ENCODE measurements around the gene POFUT2. TPM values are rescaled to one million over a fixed set of nuclear protein-coding genes. Genes with fewer than 3 reads are reported as not detected.

The POFUT2 gene
- total RNA-seq, 2 donors from 2014 or later = 48.5 to 66.4 TPM

GRCh38 chr21:45250914-45251634, 36.6 kb downstream of the POFUT2 start:
- Mint-ChIP-seq H3K36me3 (ENCODE audit: low read depth) (peaks cover 2% of the 10 kb centered on the region), H3K4me3 (no peak overlapping the region)
- DNase-seq = no peak

DNA sequence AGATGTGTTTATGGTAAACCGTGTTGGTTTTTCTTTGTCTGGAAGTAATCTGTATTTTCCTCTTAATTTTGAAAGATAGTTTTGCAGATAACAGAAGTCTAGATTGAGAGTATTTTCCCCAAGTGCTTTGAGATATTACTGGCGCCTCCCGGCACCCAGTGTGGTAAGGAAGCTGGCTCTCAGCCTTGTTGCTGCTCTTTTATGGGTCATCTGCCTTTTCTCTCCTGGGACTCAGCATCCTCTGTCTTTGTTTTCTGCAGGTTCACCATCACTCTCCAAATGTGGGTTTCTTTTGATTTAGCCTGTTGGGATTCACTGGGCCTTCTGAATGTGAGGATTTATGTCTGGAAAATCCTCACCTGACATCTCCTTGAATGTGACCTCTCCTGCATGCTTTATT, 37.4 kb downstream of the POFUT2 start:
- H3K27me3 Mint-ChIP-seq = no peaks in the 10 kb centered on the region
- ATAC-seq (no peak), DNase-seq (no peak)
- H3K9me3 ChIP-seq (ENCODE audit: control insufficient read depth, low read length, poor library complexity, severe bottlenecking) = no peaks in the 10 kb centered on the region
- peaks cover 14% of the 10 kb centered on the region for H3K4me1 Mint-ChIP-seq
- peaks cover 2% of the 10 kb centered on the region for H3K36me3 Mint-ChIP-seq (ENCODE audit: low read depth)
- H3K27ac Mint-ChIP-seq = no peak overlapping the region
- peak overlapping the region; percentile 16 for H3K4me3 Mint-ChIP-seq

More at GRCh38 chr21:45250914-45251634, 36.6 kb downstream of the POFUT2 start:
- Mint-ChIP-seq H3K27me3 (no peaks in the 10 kb centered on the region), H3K4me1 (peaks cover 16% of the 10 kb centered on the region), H3K27ac (no peak overlapping the region)
- H3K9me3 ChIP-seq (ENCODE audit: control insufficient read depth, low read length, poor library complexity, severe bottlenecking) = no peaks in the 10 kb centered on the region
- ATAC-seq = no peak

- peaks cover 8% of the 10 kb centered on the region for H3K4me1 Mint-ChIP-seq
- H3K27me3 Mint-ChIP-seq = no peaks in the 10 kb centered on the region
- no peaks in the 10 kb centered on the region for H3K36me3 Mint-ChIP-seq (ENCODE audit: low read depth)
- DNase-seq (no peak), ATAC-seq (no peak)
- H3K27ac Mint-ChIP-seq = no peak overlapping the region
- H3K9me3 ChIP-seq (ENCODE audit: control insufficient read depth, low read length, poor library complexity, severe bottlenecking) = no peaks in the 10 kb centered on the region
- no peak overlapping the region for H3K4me3 Mint-ChIP-seq
These were observed 38.1 kb downstream of the POFUT2 start for GRCh38 chr21:45249626-45250025.

GRCh38 chr21:45248893-45249381, 38.8 kb downstream of the POFUT2 start:
- DNase-seq (no peak), ATAC-seq (no peak)
- H3K9me3 ChIP-seq (ENCODE audit: control insufficient read depth, low read length, poor library complexity, severe bottlenecking) = peaks cover under 1% of the 10 kb centered on the region
- peaks cover 4% of the 10 kb centered on the region for H3K4me1 Mint-ChIP-seq
- no peak overlapping the region for H3K27ac Mint-ChIP-seq
- no peaks in the 10 kb centered on the region for H3K36me3 Mint-ChIP-seq (ENCODE audit: low read depth)
- H3K27me3 Mint-ChIP-seq = no peaks in the 10 kb centered on the region
- H3K4me3 Mint-ChIP-seq = no peak overlapping the region

GRCh38 chr21:45248301-45248892, 39.3 kb downstream of the POFUT2 start:
- H3K9me3 ChIP-seq (ENCODE audit: control insufficient read depth, low read length, poor library complexity, severe bottlenecking) = peaks cover 5% of the 10 kb centered on the region
- no peak for ATAC-seq
- Mint-ChIP-seq H3K4me3 (no peak overlapping the region), H3K27me3 (no peaks in the 10 kb centered on the region), H3K27ac (no peak overlapping the region), H3K36me3 (ENCODE audit: low read depth) (no peaks in the 10 kb centered on the region), H3K4me1 (peaks cover 4% of the 10 kb centered on the region)
- no peak for DNase-seq

GRCh38 chr21:45246386-45247320, 41.0 kb downstream of the POFUT2 start:
- Mint-ChIP-seq H3K27ac (no peak overlapping the region), H3K27me3 (no peaks in the 10 kb centered on the region), H3K4me1 (peaks cover 4% of the 10 kb centered on the region), H3K36me3 (ENCODE audit: low read depth) (no peaks in the 10 kb centered on the region), H3K4me3 (no peak overlapping the region)
- ATAC-seq (no peak), DNase-seq (no peak)
- H3K9me3 ChIP-seq (ENCODE audit: control insufficient read depth, low read length, poor library complexity, severe bottlenecking) = peaks cover 5% of the 10 kb centered on the region

- Mint-ChIP-seq H3K27me3 (no peaks in the 10 kb centered on the region), H3K4me3 (no peak overlapping the region), H3K36me3 (ENCODE audit: low read depth) (no peaks in the 10 kb centered on the region), H3K27ac (no peak overlapping the region), H3K4me1 (peaks cover 2% of the 10 kb centered on the region)
- no peak for DNase-seq
- peaks cover 5% of the 10 kb centered on the region for H3K9me3 ChIP-seq (ENCODE audit: control insufficient read depth, low read length, poor library complexity, severe bottlenecking)
- no peak for ATAC-seq
These were observed 42.8 kb downstream of the POFUT2 start for GRCh38 chr21:45244799-45245340.

DNA sequence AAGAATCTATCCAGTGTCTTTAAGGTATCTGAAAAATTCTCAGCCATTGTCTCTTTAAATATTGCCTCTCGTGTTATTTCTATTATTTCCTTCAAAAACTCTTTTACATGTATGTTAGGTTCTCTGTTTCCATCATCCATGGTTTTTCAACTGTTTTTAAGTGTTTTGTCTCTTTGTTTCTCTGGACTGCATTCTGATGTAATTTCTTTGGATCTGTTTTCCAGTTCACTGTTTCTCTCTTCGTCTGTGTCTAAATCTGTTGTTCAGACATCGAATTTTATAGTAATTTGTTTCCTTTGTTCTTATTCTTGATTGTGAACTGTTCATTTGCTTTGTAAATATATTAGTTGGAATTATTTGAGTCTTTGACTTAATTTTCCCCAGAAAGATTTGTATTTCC, 44.1 kb downstream of the POFUT2 start:
- ATAC-seq (no peak), DNase-seq (no peak)
- peaks cover 5% of the 10 kb centered on the region for H3K9me3 ChIP-seq (ENCODE audit: control insufficient read depth, low read length, poor library complexity, severe bottlenecking)
- Mint-ChIP-seq H3K4me3 (no peak overlapping the region), H3K27me3 (no peaks in the 10 kb centered on the region), H3K36me3 (ENCODE audit: low read depth) (no peaks in the 10 kb centered on the region), H3K27ac (no peak overlapping the region), H3K4me1 (no peaks in the 10 kb centered on the region)

DNA sequence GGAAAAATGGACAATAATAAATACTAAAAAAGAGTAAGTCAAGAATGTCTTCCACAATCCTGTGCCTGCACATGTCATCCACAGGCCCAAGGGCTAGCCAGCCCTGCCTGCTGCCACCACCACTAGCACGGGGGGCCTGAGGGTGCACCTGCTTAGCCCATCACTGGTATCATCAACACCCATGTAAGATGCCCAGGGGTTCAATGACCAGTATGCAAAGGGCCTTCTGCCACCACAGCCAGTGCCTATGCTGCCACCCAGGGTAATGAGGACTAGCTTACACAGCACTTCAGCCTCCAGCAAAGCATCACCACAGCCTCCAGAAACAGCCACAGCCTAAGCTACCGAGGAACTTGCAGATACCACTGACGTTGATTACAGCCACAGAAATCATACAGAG, 46.3 kb downstream of the POFUT2 start:
- H3K27ac Mint-ChIP-seq = no peak overlapping the region

GRCh38 chr21:45237401-45237800, 50.3 kb downstream of the POFUT2 start:
- no peak overlapping the region for H3K4me3 Mint-ChIP-seq

More for the DNA sequence above, 46.3 kb downstream of the POFUT2 start:
- DNase-seq (no peak), ATAC-seq (no peak)
- Mint-ChIP-seq H3K36me3 (ENCODE audit: low read depth) (no peaks in the 10 kb centered on the region), H3K4me3 (no peak overlapping the region), H3K27me3 (no peaks in the 10 kb centered on the region), H3K4me1 (peaks cover 3% of the 10 kb centered on the region)
- peaks cover 5% of the 10 kb centered on the region for H3K9me3 ChIP-seq (ENCODE audit: control insufficient read depth, low read length, poor library complexity, severe bottlenecking)

GRCh38 chr21:45236481-45236880, 51.2 kb downstream of the POFUT2 start:
- peak overlapping the region; percentile 60 for H3K27ac Mint-ChIP-seq
- H3K27me3 Mint-ChIP-seq = peaks cover 6% of the 10 kb centered on the region
- no peaks in the 10 kb centered on the region for H3K36me3 Mint-ChIP-seq (ENCODE audit: low read depth)
- ATAC-seq (peak; percentile 59), DNase-seq (no peak)
- no peak overlapping the region for H3K4me3 Mint-ChIP-seq
- H3K4me1 Mint-ChIP-seq = peaks cover 14% of the 10 kb centered on the region
- no peaks in the 10 kb centered on the region for H3K9me3 ChIP-seq (ENCODE audit: control insufficient read depth, low read length, poor library complexity, severe bottlenecking)

More at GRCh38 chr21:45237401-45237800, 50.3 kb downstream of the POFUT2 start:
- Mint-ChIP-seq H3K27me3 (peaks cover 6% of the 10 kb centered on the region), H3K36me3 (ENCODE audit: low read depth) (no peaks in the 10 kb centered on the region), H3K27ac (no peak overlapping the region), H3K4me1 (peaks cover 6% of the 10 kb centered on the region)
- ATAC-seq = no peak
- no peak for DNase-seq
- no peaks in the 10 kb centered on the region for H3K9me3 ChIP-seq (ENCODE audit: control insufficient read depth, low read length, poor library complexity, severe bottlenecking)

- no peak overlapping the region for H3K4me3 Mint-ChIP-seq
- no peaks in the 10 kb centered on the region for H3K9me3 ChIP-seq (ENCODE audit: control insufficient read depth, low read length, poor library complexity, severe bottlenecking)
- no peak overlapping the region for H3K27ac Mint-ChIP-seq
- peaks cover 6% of the 10 kb centered on the region for H3K27me3 Mint-ChIP-seq
- peaks cover 14% of the 10 kb centered on the region for H3K4me1 Mint-ChIP-seq
- DNase-seq (no peak), ATAC-seq (no peak)
- no peaks in the 10 kb centered on the region for H3K36me3 Mint-ChIP-seq (ENCODE audit: low read depth)
These were observed 52.2 kb downstream of the POFUT2 start for GRCh38 chr21:45235488-45235887.

DNA sequence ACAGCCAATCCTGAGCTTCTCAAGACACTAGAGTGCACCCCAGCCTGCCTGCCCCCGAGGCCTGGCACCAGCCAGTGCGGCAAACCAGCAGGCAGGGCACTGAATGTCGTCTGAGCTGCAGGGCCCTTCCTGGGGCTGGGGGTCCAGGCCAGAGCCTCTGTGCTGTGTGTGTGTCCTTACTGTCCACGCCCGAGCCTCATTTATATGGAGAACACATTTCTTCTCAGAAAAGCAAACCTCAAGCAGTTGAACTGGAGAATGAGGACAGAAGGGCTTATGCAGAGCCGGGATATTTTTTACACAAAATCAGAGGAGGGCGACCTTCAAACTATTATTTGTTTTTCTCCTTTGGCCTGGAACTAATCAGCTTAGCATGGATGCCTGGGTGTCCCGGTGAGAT, 52.7 kb downstream of the POFUT2 start:
- no peaks in the 10 kb centered on the region for H3K36me3 Mint-ChIP-seq (ENCODE audit: low read depth)
- no peak overlapping the region for H3K27ac Mint-ChIP-seq
- H3K9me3 ChIP-seq (ENCODE audit: control insufficient read depth, low read length, poor library complexity, severe bottlenecking) = no peaks in the 10 kb centered on the region
- peaks cover 14% of the 10 kb centered on the region for H3K4me1 Mint-ChIP-seq
- ATAC-seq (no peak), DNase-seq (no peak)
- H3K27me3 Mint-ChIP-seq = peaks cover 6% of the 10 kb centered on the region
- no peak overlapping the region for H3K4me3 Mint-ChIP-seq
